Measurements from ENCODE around the gene LMTK3. TPM values are rescaled to one million over a fixed set of nuclear protein-coding genes. Genes with fewer than 3 reads are reported as not detected.
A peak's percentile ranks its signal among the peaks of the same experiment; 100 is the strongest.

The LMTK3 gene
- total and polyA plus RNA-seq, 12 donors: 0.06 to 15.1 (median 2.2) TPM

GRCh38 chr19:48484247-48484893 lies 27.3 kb downstream of the LMTK3 start:
- 77 to 83% (median 79%) methylated on average over 16 of the region's 16 CpGs for WGBS, 4 donors
- intact Hi-C loops (cut with DNase I): no loop called here

GRCh38 chr19:48483301-48483700 lies 28.3 kb downstream of the LMTK3 start:
- no peak overlapping the region for H3K4me3 ChIP-seq
- intact Hi-C loops (cut with DNase I): no loop called here
- H3K4me1 ChIP-seq (replicated peaks in 1 of 2): peaks cover 10 to 24% of the 10 kb centered on the region in 2 donors
- H3K27me3 ChIP-seq: no peaks in the 10 kb centered on the region
- no peak overlapping the region for H3K27ac ChIP-seq
- peaks cover 0 to 1% of the 10 kb centered on the region in 2 donors for H3K36me3 ChIP-seq (replicated peaks in 1 of 2)
- H3K9me3 ChIP-seq (replicated peaks in 1 of 3): no peaks in the 10 kb centered on the region
- DNase-seq: no peak
- no peak for TF ChIP-seq POLR2A (IDR thresholded peaks at IDR 0.05)
- TF ChIP-seq CTCF (IDR thresholded peaks at IDR 0.05): no peak
- WGBS, 4 donors: 41 to 100% (median 63%) methylated on average over 1 to 3 of the region's 3 CpGs; no CpG with 5 or more reads in 1 of the 4 donors

More at GRCh38 chr19:48484247-48484893, 27.3 kb downstream of the LMTK3 start:
- H3K27ac ChIP-seq: no peak overlapping the region
- H3K4me1 ChIP-seq (replicated peaks in 1 of 2): peaks cover 10 to 24% of the 10 kb centered on the region in 2 donors
- TF ChIP-seq CTCF (IDR thresholded peaks at IDR 0.05): no peak
- TF ChIP-seq POLR2A (IDR thresholded peaks at IDR 0.05): no peak
- H3K27me3 ChIP-seq: no peaks in the 10 kb centered on the region
- H3K36me3 ChIP-seq (replicated peaks in 1 of 2): no peaks in the 10 kb centered on the region
- DNase-seq: no peak
- no peak overlapping the region for H3K4me3 ChIP-seq
- no peaks in the 10 kb centered on the region for H3K9me3 ChIP-seq (replicated peaks in 1 of 3)

- WGBS, 4 donors: 43 to 59% (median 49%) methylated on average over 7 of the region's 7 CpGs
- intact Hi-C loops (cut with DNase I): no loop called here
Observed at GRCh38 chr19:48481846-48482639, 29.6 kb downstream of the LMTK3 start.

More at GRCh38 chr19:48481846-48482639, 29.6 kb downstream of the LMTK3 start:
- no peak overlapping the region for H3K27ac ChIP-seq
- peaks cover 0 to 12% of the 10 kb centered on the region in 2 donors for H3K36me3 ChIP-seq (replicated peaks in 1 of 2)
- H3K27me3 ChIP-seq: no peaks in the 10 kb centered on the region
- H3K4me1 ChIP-seq (replicated peaks in 1 of 2): peaks cover 7 to 15% of the 10 kb centered on the region in 2 donors
- peak in 1 of 7 donors; percentile 40 for DNase-seq
- H3K9me3 ChIP-seq (replicated peaks in 1 of 3): no peaks in the 10 kb centered on the region
- H3K4me3 ChIP-seq: no peak overlapping the region
- TF ChIP-seq CTCF (IDR thresholded peaks at IDR 0.05): no peak
- TF ChIP-seq POLR2A (IDR thresholded peaks at IDR 0.05): no peak
